Stimulated activated CD4-positive, alpha-beta T cell treated with anti-CD3 and anti-CD28 coated beads, Interleukin-15, amount 100 ng/mL, for 48 hours (primary cell): ENCODE measurements around the gene LRRN4.
A peak's percentile ranks its signal among the peaks of the same experiment; 100 is the strongest.

Experiments used
- DNase-seq, 2 donors: peaks; one replicate each; pipeline ENCODE4 v3.0.0-alpha.2; 2020; ENCODE audit warnings: low read depth in 2 of 2

The LRRN4 gene

GRCh38 chr20:6030453-6031080 is 23.3 kb downstream of the LRRN4 start:
- no peak for DNase-seq

GRCh38 chr20:6029538-6029937 is 24.3 kb downstream of the LRRN4 start:
- DNase-seq, result no peak

- no peak for DNase-seq
Measured at GRCh38 chr20:6028818-6029217, 25.0 kb downstream of the LRRN4 start.

- no peak for DNase-seq
Measured at GRCh38 chr20:6026051-6026450, 27.8 kb downstream of the LRRN4 start.

- no peak for DNase-seq
Measured at GRCh38 chr20:6024768-6025167, 29.1 kb downstream of the LRRN4 start.

GRCh38 chr20:6017880-6018279 is 36.0 kb downstream of the LRRN4 start:
- no peak for DNase-seq

- no peak for DNase-seq
Measured at GRCh38 chr20:6017467-6017866, 36.4 kb downstream of the LRRN4 start.

GRCh38 chr20:6014957-6015356 is 38.9 kb downstream of the LRRN4 start:
- DNase-seq, result no peak

GRCh38 chr20:6014017-6014416 is 39.8 kb downstream of the LRRN4 start:
- DNase-seq, result no peak

- DNase-seq, result no peak
Measured at GRCh38 chr20:6012179-6012578, 41.7 kb downstream of the LRRN4 start.

- no peak for DNase-seq
Measured at GRCh38 chr20:6008254-6008653, 45.6 kb downstream of the LRRN4 start.

- DNase-seq, result no peak
Measured at GRCh38 chr20:6007529-6008103, 46.2 kb downstream of the LRRN4 start.

- DNase-seq, result no peak
Measured at GRCh38 chr20:6007094-6007528, 46.7 kb downstream of the LRRN4 start.

- DNase-seq, result no peak
Measured at GRCh38 chr20:6006603-6006949, 47.3 kb downstream of the LRRN4 start.

GRCh38 chr20:6000871-6001270 is 53.0 kb downstream of the LRRN4 start:
- no peak for DNase-seq

GRCh38 chr20:5999783-6000182 is 54.1 kb downstream of the LRRN4 start:
- DNase-seq, result no peak

- peak in 1 of 2 donors; percentile 2 for DNase-seq
Measured at GRCh38 chr20:5996765-5997164, 57.1 kb downstream of the LRRN4 start.

GRCh38 chr20:5991623-5992441 is 62.0 kb downstream of the LRRN4 start:
- DNase-seq, result no peak

GRCh38 chr20:5990946-5991345 is 62.9 kb downstream of the LRRN4 start:
- no peak for DNase-seq
